NCI-H526 (cell line): ENCODE measurements around the gene MARCHF10.
"Not testable (repeated sequence)": the region's sequence is repeated elsewhere in the genome, so short reads cannot be mapped to it uniquely, and the experiment has no call there.

Experiments
- DNase-seq, 2 experiments: peaks; one replicate each; lab custom pipeline; 2025; lab: John Stamatoyannopoulos, UW

The MARCHF10 gene

DNA sequence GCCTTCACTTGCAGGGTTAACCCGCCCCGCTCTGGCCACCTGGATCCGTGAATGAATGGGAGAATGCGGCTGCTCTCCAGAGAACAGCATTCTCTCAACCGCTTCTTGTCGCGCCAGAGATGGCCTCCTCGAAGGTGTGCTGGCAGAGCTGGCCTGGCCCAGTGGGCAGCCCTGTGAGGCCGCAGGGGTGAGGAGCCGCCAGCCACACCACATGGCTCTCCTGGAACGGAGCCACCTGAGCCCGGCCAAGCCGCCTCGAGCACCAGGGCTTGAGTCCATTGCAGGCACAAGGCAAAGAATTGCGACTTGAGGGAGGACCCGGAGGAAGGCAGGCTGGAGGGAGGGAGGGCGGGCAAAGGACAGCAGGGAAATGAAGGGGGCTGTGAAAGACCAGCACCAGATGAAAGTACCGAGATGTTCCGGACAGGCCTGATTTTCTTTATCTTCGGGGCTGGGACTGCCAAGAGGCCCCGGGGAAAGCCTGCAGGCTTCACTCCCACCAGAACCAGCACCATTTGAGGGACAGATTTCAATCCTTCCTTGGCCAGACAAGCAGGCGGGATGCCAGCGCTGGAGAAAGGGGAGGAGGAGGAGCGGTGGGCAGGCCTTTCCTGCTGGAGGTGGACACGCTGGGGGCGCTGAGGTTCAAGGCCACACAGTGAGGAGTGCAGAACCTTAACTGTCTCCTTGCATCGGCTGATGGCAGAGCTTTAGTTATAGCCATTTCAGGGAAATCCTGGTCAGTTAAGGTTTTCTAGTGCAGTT is 111.2 kb downstream of the MARCHF10 start:
- no peak for DNase-seq

- no peak for DNase-seq
These were observed 111.9 kb downstream of the MARCHF10 start for GRCh38 chr17:62696256-62696655.

GRCh38 chr17:62695093-62695738 is 112.9 kb downstream of the MARCHF10 start:
- not testable (repeated sequence) for DNase-seq

DNA sequence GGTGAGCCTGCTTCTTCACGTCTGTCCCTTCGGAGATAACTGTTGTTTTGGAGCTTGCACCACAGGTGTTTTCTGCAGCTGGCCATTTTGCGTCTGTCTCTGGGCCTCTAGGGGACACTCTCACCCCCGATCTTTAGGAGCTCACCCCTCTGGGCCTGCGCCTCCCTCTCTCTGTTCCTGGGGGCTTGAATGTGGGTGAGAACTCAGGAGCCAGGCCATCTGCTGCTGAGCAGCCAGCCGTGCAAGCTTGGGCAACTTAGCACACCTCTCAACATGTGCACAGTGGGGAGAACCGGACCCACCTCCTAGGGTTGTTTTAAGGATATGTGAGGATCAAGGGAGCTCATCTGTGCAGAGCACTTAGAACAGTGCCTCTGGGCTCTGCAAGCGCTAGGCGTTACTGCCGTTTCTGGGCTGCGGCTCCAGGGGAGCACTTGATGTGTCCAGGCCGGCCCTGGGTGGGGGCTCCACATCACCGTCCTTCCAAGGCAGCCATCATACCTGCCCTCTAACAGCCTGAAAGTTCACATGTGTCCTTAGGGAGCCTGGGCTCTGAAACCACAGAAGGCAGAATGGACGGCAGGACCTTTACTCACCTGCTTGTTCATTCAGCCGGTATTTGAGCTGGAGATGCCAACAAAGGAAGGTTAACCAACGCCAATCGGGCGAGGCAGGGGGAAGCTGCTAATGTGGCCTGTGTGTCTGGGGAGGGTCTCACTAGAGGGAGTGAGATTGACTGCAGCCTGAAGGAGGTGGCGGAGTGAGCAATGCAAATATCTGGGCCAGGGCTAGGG is 114.3 kb downstream of the MARCHF10 start:
- DNase-seq = peak in 1 of 2 experiments; percentile 12

DNA sequence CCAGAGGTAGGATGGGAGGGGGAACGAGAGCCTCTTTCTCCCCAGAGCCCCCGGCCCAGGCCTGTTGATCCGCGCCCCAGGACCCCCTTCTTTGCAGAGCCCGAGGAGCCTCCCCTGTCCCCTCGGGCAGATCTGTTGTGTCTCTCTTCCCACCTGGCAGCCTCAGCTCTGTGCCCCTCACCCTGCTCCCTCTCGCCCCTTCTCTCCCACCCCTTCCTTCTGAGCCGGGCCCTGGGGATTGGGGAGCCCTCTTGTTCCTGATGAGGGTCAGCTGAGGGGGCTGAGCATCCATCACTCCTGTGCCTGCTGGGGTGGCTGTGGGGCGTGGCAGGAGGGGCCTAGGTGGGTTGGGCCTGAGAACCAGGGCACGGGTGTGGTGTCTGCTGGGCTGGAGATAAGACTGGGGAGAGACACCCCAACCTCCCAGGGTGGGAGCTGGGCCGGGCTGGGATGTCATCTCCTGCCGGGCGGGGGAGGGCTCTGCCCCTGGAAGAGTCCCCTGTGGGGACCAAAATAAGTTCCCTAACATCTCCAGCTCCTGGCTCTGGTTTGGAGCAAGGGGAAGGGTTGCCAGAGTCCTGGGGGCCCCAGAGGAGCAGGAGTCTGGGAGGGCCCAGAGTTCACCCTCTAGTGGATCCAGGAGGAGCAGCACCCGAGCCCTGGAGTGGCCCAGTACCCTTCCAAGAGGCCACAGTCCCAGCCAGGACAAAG is 115.2 kb downstream of the MARCHF10 start:
- peak in 1 of 2 experiments; percentile 50 for DNase-seq

- no peak for DNase-seq
These were observed 115.9 kb downstream of the MARCHF10 start for GRCh38 chr17:62692159-62692651.

GRCh38 chr17:62691589-62691915 is 116.6 kb downstream of the MARCHF10 start:
- not testable (repeated sequence) for DNase-seq

GRCh38 chr17:62690168-62690897 is 117.8 kb downstream of the MARCHF10 start:
- peak in 1 of 2 experiments; percentile 29 for DNase-seq

GRCh38 chr17:62689441-62690167 is 118.5 kb downstream of the MARCHF10 start:
- DNase-seq = no peak

GRCh38 chr17:62688398-62689160 is 119.5 kb downstream of the MARCHF10 start:
- no peak for DNase-seq

- no peak for DNase-seq
These were observed 120.1 kb downstream of the MARCHF10 start for GRCh38 chr17:62687997-62688396.

GRCh38 chr17:62684179-62684578 is 123.9 kb downstream of the MARCHF10 start:
- no peak for DNase-seq

DNA sequence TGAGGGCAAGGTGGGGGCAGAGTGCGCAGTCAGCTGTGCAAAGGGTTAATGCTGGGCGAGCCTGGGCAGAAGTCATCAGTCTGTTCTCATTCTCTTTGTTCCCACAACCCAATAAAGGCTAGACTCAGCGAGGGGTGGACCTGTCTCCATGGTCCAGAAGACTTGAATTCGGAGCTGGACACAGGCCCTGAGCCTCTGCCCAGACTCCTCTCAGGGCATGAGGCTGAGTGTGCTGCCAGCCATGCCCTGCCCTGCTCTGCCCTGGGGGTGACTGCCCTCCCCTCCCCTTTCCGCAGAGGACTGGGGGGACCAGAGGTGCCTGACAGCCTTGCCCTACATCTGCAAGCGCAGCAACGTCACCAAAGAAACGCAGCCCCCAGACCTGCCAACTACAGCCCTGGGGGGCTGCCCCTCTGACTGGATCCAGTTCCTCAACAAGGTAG is 126.2 kb downstream of the MARCHF10 start:
- DNase-seq = no peak

DNA sequence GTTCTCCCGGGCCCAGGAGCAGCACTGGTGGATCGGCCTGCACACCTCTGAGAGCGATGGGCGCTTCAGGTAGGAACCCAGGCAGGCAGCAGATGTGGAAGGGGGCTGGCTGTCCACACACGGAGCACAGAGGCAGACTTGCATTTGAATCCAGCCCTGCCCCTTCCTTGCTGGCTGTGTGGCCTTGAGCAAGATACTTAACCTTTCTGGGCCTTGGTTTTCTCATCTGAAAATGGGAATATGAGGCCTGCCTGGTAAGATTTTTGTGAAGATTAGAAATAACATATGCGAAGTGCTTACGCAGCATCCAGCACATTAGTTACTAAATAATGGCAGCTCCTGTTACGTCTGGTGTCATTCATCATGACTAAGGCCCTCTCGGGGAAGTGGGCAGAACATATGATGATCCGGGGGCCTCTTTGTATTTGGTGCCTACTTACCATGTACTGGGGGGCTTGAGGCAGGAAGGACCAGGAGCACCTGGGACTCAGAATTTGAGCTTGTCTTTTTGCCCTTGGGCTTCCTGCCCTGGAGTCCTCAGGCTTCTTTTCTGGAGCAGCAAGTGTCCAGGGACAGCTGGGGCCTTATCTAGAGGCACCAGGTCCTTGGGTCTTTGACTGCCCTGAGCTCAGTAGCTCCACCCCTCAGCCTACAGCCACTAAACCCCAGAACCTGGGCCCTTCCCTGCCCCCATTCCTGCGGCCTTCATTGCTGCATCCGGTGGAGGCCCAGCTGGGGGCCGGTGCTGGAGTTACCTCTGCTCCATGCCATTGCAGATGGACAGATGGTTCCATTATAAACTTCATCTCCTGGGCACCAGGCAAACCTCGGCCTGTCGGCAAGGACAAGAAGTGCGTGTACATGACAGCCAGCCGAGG is 126.8 kb downstream of the MARCHF10 start:
- DNase-seq = no peak

DNA sequence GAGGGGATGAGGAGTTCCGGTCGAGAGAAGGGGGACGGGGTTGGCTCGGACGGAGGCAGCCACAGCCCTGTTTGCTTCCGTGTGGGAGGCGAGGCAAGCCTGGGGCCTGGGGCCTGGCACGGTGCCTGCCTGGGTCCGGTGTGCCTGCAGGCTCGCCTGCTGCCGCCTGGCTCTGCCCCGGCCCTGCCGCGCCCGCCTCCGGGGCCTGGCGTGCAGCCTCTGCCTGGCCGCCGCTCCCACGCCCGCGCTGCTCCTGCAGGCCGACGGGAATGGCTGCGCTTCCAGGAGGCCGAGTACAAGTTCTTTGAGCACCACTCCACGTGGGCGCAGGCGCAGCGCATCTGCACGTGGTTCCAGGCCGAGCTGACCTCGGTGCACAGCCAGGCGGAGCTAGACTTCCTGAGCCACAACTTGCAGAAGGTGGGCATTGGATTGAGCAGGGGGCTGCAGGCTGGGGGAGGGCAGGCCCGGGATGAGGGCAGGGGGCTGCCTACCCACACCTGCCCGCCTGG is 127.5 kb downstream of the MARCHF10 start:
- no peak for DNase-seq

GRCh38 chr17:62679866-62680377 is 128.2 kb downstream of the MARCHF10 start:
- DNase-seq = no peak

- DNase-seq = no peak
These were observed 129.7 kb downstream of the MARCHF10 start for GRCh38 chr17:62678214-62678919.
